Kidney (tissue), 14 donors: ENCODE results near the gene MAD1L1. TPM values are rescaled to one million over a fixed set of nuclear protein-coding genes. Genes with fewer than 3 reads are reported as not detected.

Experiments
- DNase-seq, 5 donors: peaks; one replicate each; pipeline ENCODE4 v3.0.0-alpha.2; 2013 to 2020
- FAIRE-seq: peaks from 2 replicates; lab custom pipeline; 2012; peaks lifted over from hg19 to GRCh38; lab: Jason Lieb, UNC
- H3K27ac ChIP-seq, 2 donors: one replicate each; pipeline ENCODE4 v1.7.0; 2013; ENCODE audit warnings: low read depth in 2 of 2, low read length in 2 of 2, inconsistent platforms in 1 of 2
- H3K27me3 ChIP-seq: one replicate; pipeline ENCODE4 v1.7.1; 2013; ENCODE audit warnings: low read length, inconsistent platforms; ENCODE audit not compliant: control insufficient read depth, insufficient read depth
- H3K36me3 ChIP-seq, 3 donors: one replicate each; pipeline versions ENCODE4 v1.7.0 to v1.7.1; 2013; ENCODE audit warnings: low read length in 3 of 3, control low read depth in 1 of 3, inconsistent platforms in 1 of 3; ENCODE audit not compliant: insufficient read depth in 3 of 3, control insufficient read depth in 2 of 3
- H3K4me1 ChIP-seq, 3 donors: one replicate each; pipeline versions ENCODE4 v1.7.0 to v1.7.1; 2013; ENCODE audit warnings: low read length in 3 of 3, inconsistent platforms in 1 of 3, low read depth in 1 of 3; ENCODE audit not compliant: control insufficient read depth in 2 of 3, insufficient read depth in 2 of 3
- H3K4me3 ChIP-seq, 3 donors: one replicate each; pipeline versions ENCODE4 v1.7.0 to v1.8.1; 2013; ENCODE audit warnings: low read length in 3 of 3, control low read depth in 1 of 3, inconsistent platforms in 1 of 3
- H3K9ac ChIP-seq, 3 donors: one replicate each; pipeline versions ENCODE4 v1.7.0 to v1.7.1; 2013; ENCODE audit warnings: low read length in 3 of 3, control low read depth in 1 of 3, inconsistent platforms in 1 of 3
- H3K9me3 ChIP-seq, 3 donors: one replicate each; pipeline versions ENCODE4 v1.7.0 to v1.7.1; 2013; ENCODE audit warnings: low read length in 3 of 3, control low read depth in 1 of 3, inconsistent platforms in 1 of 3; ENCODE audit not compliant: control insufficient read depth in 2 of 3, insufficient read depth in 1 of 3
- CTCF ChIP-seq: IDR thresholded peaks from 3 replicates; pipeline ENCODE4 v1.5.1; 2012; ENCODE audit warnings: mild to moderate bottlenecking, moderate library complexity, borderline replicate concordance; ENCODE audit not compliant: insufficient read depth; ENCODE audit errors: extremely low read depth
- intact Hi-C: fragments of 100-400 bp; cut with DNase I; formaldehyde crosslinking; loops from one replicate; pipeline ENCODE4 v1.11.1; 2022
- polyA plus RNA-seq: library from polyadenylated mRNA; stranded (reverse); fragments of 350-450 nt; fragmentation: Illumina TruSeq; extraction: RNeasy Lipid Tissue Mini Kit (QIAGEN cat#74804); gene quantifications from one replicate; pipeline ENCODE4 v1.2.3, GENCODE V29; 2014; ENCODE audit warnings: low read depth, low replicate concordance; ENCODE audit not compliant: insufficient read depth
- total RNA-seq: library from RNA; stranded (reverse); fragmentation: NEBNext Ultra II Directional; extraction: Animal tissue kit (Norgen Biotek cat#: 25700); gene quantifications from one replicate; pipeline ENCODE4 v1.2.1, GENCODE V29; 2021
- donor health status: control.
- donor health status: control.
- donor health status: control.
- donor health status: control.
- donor health status: control.
- donor health status: DM: yes; HTN: yes; CAD: no.
- donor health status: Normal renal cell carcinoma (clear cell type).

The MAD1L1 gene
- total and polyA plus RNA-seq, 2 donors from 2014 or later, result 33.2 to 45.2 TPM

- peak overlapping the region in 1 of 2 donors; percentile 51 for H3K27ac ChIP-seq
- no peak for DNase-seq
- no peak for FAIRE-seq
- intact Hi-C loops, result no loop called here
- H3K4me3 ChIP-seq, result no peak overlapping the region
- no peak for TF ChIP-seq CTCF
- no peaks in the 10 kb centered on the region for H3K27me3 ChIP-seq
- no peak overlapping the region for H3K9ac ChIP-seq
- no peaks in the 10 kb centered on the region for H3K36me3 ChIP-seq
- H3K9me3 ChIP-seq, result no peaks in the 10 kb centered on the region
- peaks cover 0 to 4% (median 2%) of the 10 kb centered on the region in 3 donors for H3K4me1 ChIP-seq
Observed at GRCh38 chr7:2175091-2175490, 57.7 kb downstream of the MAD1L1 start.

DNA sequence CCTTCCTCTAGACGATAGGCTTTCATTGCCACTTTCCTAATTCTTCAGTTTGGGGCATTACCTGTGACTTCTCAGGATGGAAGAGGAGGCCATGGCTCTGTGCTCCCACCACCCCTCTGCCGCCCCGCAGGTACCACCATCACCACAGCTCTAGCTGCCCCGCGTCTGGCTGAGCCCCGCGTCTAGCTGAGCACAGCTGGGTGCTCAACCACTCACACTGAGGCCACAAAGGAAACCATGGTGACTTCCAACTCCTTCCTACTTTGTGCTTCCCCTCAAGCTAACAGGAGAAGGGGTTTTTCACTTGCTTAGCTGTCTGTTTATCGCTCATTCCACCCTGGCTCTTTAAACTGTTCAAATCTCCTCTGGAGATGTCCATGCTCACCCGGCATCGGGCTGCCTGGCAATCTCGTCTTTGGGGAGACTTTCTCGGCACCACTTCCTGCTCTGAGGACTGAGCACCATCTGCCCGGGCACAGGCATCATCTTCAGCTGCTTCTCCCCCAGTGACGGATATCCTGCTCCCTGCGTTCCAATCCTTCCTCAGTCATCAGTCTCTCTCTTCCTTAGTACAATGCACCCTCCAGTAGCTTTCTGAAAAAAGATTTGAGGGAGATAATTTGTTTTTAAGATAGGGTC is 59.4 kb downstream of the MAD1L1 start:
- H3K4me3 ChIP-seq, result no peak overlapping the region
- no peak overlapping the region for H3K27ac ChIP-seq
- no peaks in the 10 kb centered on the region for H3K27me3 ChIP-seq
- intact Hi-C loops, result no loop called here
- no peak for FAIRE-seq
- TF ChIP-seq CTCF, result no peak
- DNase-seq, result no peak
- H3K9ac ChIP-seq, result no peak overlapping the region
- H3K9me3 ChIP-seq, result no peaks in the 10 kb centered on the region
- H3K36me3 ChIP-seq, result no peaks in the 10 kb centered on the region
- H3K4me1 ChIP-seq, result peaks cover 0 to 10% (median 3%) of the 10 kb centered on the region in 3 donors

GRCh38 chr7:2172311-2173188 is 60.2 kb downstream of the MAD1L1 start:
- Histone ChIP-seq H3K4me1 (peaks cover 0 to 11% (median 3%) of the 10 kb centered on the region in 3 donors), H3K9ac (no peak overlapping the region), H3K4me3 (no peak overlapping the region), H3K27ac (no peak overlapping the region), H3K27me3 (no peaks in the 10 kb centered on the region), H3K36me3 (no peaks in the 10 kb centered on the region), H3K9me3 (no peaks in the 10 kb centered on the region)
- TF ChIP-seq CTCF, result no peak
- FAIRE-seq (no peak), DNase-seq (peak in 3 of 5 donors; percentile 52 to 91 (median 52))
- intact Hi-C loops, result no loop called here
